ENCODE measurements around the gene RBM47.

DNA sequence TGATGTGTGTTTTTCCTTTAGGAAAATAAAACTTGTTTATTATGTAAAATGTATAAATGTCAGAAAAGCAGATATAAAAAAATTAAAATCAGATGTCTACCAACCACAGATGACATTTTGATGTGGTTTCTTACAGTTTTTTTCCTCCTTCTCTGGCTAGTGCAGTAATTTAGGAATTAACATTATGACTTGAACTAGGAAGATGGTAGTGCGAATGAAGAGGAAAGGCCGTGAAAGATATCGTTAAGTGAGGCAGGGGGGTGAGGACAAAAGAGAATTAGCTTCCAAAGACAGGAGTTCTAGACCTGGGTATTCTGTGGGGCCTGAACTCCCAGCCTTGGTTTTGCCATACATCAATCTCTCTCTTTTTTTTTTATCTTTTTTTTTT lies 98.0 kb downstream of the RBM47 start:
- TF ChIP-seq GABPA (IDR thresholded peaks at IDR 0.05; ENCODE audit: low read depth) (no peak), CBFB (IDR thresholded peaks at IDR 0.05; ENCODE audit: low read depth) (no peak), CEBPB (IDR thresholded peaks at IDR 0.05; ENCODE audit: borderline replicate concordance in 1 of 2, low read depth in 2 of 2, low read length in 2 of 2) (no peak), SIN3A (IDR thresholded peaks at IDR 0.05; ENCODE audit: low read depth, low read length) (no peak), CHD2 (IDR thresholded peaks at IDR 0.05; ENCODE audit: borderline replicate concordance, low read depth, low read length) (no peak), NBN (IDR thresholded peaks at IDR 0.05) (no peak)
- TF ChIP-seq, protein P1, sequence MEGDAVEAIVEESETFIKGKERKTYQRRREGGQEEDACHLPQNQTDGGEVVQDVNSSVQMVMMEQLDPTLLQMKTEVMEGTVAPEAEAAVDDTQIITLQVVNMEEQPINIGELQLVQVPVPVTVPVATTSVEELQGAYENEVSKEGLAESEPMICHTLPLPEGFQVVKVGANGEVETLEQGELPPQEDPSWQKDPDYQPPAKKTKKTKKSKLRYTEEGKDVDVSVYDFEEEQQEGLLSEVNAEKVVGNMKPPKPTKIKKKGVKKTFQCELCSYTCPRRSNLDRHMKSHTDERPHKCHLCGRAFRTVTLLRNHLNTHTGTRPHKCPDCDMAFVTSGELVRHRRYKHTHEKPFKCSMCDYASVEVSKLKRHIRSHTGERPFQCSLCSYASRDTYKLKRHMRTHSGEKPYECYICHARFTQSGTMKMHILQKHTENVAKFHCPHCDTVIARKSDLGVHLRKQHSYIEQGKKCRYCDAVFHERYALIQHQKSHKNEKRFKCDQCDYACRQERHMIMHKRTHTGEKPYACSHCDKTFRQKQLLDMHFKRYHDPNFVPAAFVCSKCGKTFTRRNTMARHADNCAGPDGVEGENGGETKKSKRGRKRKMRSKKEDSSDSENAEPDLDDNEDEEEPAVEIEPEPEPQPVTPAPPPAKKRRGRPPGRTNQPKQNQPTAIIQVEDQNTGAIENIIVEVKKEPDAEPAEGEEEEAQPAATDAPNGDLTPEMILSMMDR (IDR thresholded peaks at IDR 0.05 in 2 of 3, conservative IDR thresholded peaks at IDR 0.05 in 1 of 3; ENCODE audit: control insufficient read depth in 2 of 3, extremely low read depth in 1 of 3, insufficient read depth in 1 of 3, low read depth in 3 of 3, low read length in 3 of 3), result no peak
- TF ChIP-seq, protein P2, sequence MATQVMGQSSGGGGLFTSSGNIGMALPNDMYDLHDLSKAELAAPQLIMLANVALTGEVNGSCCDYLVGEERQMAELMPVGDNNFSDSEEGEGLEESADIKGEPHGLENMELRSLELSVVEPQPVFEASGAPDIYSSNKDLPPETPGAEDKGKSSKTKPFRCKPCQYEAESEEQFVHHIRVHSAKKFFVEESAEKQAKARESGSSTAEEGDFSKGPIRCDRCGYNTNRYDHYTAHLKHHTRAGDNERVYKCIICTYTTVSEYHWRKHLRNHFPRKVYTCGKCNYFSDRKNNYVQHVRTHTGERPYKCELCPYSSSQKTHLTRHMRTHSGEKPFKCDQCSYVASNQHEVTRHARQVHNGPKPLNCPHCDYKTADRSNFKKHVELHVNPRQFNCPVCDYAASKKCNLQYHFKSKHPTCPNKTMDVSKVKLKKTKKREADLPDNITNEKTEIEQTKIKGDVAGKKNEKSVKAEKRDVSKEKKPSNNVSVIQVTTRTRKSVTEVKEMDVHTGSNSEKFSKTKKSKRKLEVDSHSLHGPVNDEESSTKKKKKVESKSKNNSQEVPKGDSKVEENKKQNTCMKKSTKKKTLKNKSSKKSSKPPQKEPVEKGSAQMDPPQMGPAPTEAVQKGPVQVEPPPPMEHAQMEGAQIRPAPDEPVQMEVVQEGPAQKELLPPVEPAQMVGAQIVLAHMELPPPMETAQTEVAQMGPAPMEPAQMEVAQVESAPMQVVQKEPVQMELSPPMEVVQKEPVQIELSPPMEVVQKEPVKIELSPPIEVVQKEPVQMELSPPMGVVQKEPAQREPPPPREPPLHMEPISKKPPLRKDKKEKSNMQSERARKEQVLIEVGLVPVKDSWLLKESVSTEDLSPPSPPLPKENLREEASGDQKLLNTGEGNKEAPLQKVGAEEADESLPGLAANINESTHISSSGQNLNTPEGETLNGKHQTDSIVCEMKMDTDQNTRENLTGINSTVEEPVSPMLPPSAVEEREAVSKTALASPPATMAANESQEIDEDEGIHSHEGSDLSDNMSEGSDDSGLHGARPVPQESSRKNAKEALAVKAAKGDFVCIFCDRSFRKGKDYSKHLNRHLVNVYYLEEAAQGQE (IDR thresholded peaks at IDR 0.05; ENCODE audit: low read depth, low read length), result no peak

Measured in GM12878 (cell line).